CD4-positive, alpha-beta T cell treated with Interleukin-12 subunit alpha and Interleukin-12 subunit beta, for 1 hour (primary cell): ENCODE results near the gene RABGGTB.
"Not testable (repeated sequence)": the region's sequence is repeated elsewhere in the genome, so short reads cannot be mapped to it uniquely, and the experiment has no call there.

ENCODE experiments used
- DNase-seq: peaks from one replicate; pipeline ENCODE4 v3.0.0-alpha.2; 2020

RABGGTB gene

DNA sequence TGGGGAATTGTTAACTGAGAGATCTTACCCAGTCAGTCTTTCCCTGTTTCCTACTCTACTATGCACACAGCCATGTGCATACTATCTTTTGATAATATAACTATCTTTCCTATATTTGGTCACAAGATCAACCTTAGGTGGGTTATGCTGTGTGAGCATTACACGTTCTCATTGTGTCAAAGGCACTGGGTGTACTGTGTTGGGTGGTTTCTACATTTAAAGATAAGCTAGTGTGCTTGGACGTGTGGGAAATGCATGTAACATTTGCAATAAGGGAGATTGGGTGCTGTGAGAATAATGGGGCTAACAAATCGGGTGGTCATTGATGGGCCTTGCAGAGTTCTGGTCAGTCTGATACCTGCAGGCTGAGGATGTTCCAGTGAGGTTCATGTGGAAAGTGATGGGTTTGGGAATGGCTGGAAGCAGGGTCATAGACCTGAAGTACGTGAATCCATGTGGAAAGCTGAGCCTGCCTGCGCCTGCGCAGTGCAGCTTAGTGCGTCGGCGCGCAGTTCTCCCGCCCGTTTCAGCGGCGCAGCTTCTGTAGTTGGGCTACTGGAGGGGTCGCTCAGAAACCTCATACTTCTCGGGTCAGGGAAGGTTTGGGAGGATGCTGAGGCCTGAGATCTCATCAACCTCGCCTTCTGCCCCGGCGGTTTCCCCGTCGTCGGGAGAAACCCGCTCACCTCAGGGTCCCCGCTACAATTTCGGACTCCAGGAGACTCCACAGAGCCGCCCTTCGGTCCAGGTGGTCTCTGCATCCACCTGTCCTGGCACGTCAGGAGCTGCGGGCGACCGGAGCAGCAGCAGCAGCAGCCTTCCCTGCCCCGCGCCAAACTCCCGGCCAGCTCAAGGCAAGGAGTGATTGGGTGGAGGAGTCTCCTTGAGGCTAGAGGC lies 10.6 kb downstream of the RABGGTB start, which contains the start of gene MSH4:
Gene MSH4, plus strand, starts transcription at position 507 of the 897 bp plus-strand sequence. Its CDS starts 104 bp downstream, at position 611.
- no peak for DNase-seq

GRCh38 chr1:75797273-75797588 lies 11.2 kb downstream of the RABGGTB start:
- no peak for DNase-seq

DNA sequence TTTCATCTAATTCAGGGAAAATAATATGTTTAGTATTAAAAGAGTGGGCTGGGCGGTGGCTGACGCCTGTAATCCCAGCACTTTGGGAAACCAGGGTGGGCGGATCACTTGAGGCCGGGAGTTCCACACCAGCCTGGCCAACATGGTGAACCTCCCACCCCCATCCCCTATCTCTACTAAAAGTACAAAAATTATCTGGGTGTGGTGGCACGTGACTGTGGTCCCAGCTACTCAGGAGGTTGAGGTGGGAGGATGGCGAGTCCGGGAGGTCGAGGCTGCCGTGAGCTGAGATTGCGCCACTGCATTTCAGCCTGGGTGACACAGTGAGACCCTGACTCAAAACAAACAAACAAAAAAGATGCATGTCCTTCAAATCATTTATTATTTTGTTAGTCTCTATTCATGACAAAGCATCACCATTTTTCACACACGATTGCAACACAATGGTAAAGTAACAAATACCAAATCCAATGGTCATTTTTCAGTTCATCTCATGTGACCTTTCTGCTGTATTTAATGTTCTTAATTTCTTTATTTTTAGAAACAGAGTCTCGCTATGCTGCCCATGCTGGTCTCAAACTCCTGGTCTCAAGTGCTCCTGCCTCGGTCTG lies 11.7 kb downstream of the RABGGTB start:
- DNase-seq: no peak

- DNase-seq: not testable (repeated sequence)
Observed at GRCh38 chr1:75801480-75801879, 15.4 kb downstream of the RABGGTB start.

- no peak for DNase-seq
Observed at GRCh38 chr1:75808921-75809320, 22.9 kb downstream of the RABGGTB start.

DNA sequence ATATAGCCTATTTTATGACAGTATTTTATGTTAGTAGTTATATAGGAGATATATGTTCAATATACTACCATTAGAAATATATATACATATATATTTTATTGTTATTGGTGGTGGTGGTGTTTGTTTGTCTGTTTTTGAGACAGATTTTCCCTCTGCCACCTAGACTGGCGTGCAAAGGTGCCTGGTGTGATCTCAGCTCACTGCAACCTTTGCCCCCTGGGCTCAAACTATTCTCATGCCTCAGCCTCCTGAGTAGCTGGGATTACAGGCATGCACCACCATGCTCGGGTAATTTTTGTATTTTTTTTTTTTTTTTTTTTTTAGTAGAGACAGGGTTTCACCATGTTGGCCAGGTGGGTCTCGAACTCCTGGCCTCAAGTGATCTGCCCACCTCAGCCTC lies 24.1 kb downstream of the RABGGTB start:
- not testable (repeated sequence) for DNase-seq

- no peak for DNase-seq
Observed at GRCh38 chr1:75811211-75811981, 25.3 kb downstream of the RABGGTB start.

DNA sequence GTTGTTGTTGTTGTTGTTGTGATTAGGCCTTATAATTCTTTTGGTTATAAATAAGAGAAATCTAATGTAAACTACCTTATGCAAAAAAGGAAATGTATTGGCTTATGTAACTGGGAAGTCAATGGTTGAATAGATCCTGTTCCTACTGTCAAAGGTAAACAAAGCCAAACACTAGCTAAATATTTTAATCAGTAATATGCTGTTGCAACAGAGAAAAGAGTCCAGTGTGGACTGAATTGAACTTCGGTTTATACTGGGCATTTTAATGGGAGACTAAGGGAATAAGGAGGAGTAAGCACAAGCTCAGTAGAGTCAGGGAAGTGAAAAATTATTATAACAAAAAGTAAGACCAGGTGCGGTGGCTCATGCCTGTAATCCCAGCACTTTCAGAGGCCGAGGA lies 26.0 kb downstream of the RABGGTB start:
- DNase-seq: no peak

GRCh38 chr1:75823596-75823995 lies 37.5 kb downstream of the RABGGTB start:
- DNase-seq: not testable (repeated sequence)

- DNase-seq: no peak
Observed at GRCh38 chr1:75836528-75837100, 50.6 kb downstream of the RABGGTB start.

DNA sequence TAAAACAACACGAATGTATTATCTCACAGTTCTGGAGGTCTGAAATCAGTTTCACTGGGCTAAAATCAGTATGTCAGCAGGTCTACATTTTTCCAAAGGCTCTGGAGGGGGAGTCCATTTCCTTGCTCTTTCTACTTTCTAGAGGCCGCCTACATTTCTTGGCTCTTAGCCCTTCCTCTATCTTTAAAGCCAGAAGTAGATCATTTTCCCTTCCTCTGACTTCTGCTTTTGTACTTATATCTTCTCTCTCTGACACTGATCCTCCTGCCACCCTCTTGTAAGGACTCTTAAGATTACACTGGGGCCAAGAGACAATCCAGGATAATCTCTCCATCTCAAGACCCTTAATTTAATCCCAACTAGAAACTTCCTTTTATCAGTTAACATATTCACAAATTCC lies 52.0 kb downstream of the RABGGTB start:
- no peak for DNase-seq

DNA sequence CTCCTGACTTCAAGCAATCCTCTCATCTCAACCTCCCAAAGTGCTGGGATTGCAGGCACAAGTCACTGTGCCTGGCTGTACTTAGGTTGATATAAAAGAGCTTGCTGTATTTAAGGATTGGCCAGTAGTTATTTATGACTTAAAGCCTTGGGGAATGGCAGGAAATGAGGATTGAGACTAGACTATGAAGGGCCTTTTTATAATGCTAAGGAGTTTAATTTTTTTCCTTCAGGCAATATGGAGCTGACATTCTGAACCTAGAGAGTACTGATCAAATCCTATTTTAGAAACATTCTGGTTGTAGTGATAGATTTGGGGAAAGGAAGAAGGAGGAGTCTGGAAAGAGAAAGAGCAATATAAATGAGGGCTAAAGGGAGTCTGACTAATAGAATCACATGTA lies 55.4 kb downstream of the RABGGTB start:
- DNase-seq: no peak
